Hippocampal formation (tissue), 2 donors: ENCODE results near the gene CNGA1.
"Not testable (repeated sequence)": the region's sequence is repeated elsewhere in the genome, so short reads cannot be mapped to it uniquely, and the experiment has no call there.

ENCODE experiments used
- DNase-seq, 2 donors: peaks; one replicate each; lab custom pipeline; 2025; lab: John Stamatoyannopoulos, UW

The CNGA1 gene

GRCh38 chr4:48030470-48030869 lies 14.0 kb upstream of the CNGA1 start:
- no peak for DNase-seq

GRCh38 chr4:48028696-48029095 lies 12.2 kb upstream of the CNGA1 start:
- DNase-seq = no peak

- no peak for DNase-seq
These were observed 11.2 kb upstream of the CNGA1 start for GRCh38 chr4:48027653-48028052.

GRCh38 chr4:48025005-48025404 lies 8.5 kb upstream of the CNGA1 start:
- no peak for DNase-seq

GRCh38 chr4:48024522-48024921 lies 8.0 kb upstream of the CNGA1 start:
- no peak for DNase-seq

- no peak for DNase-seq
These were observed 5.8 kb upstream of the CNGA1 start for GRCh38 chr4:48022192-48022799.

- DNase-seq = no peak
These were observed 4.6 kb upstream of the CNGA1 start for GRCh38 chr4:48021100-48021499.

GRCh38 chr4:48018112-48018511 lies 1.6 kb upstream of the CNGA1 start:
- no peak for DNase-seq

- DNase-seq = no peak
These were observed 659 bp upstream of the CNGA1 start for GRCh38 chr4:48017108-48017571.

- DNase-seq = no peak
These were observed 803 bp downstream of the CNGA1 start for GRCh38 chr4:48015678-48016077.

GRCh38 chr4:48015216-48015615 lies 1.3 kb downstream of the CNGA1 start:
- DNase-seq = no peak

- no peak for DNase-seq
These were observed 3.7 kb downstream of the CNGA1 start for GRCh38 chr4:48012824-48013223.

GRCh38 chr4:48011722-48012121 lies 4.8 kb downstream of the CNGA1 start:
- no peak for DNase-seq

GRCh38 chr4:48010906-48011305 lies 5.6 kb downstream of the CNGA1 start:
- not testable (repeated sequence) for DNase-seq

GRCh38 chr4:48008021-48008596 lies 8.4 kb downstream of the CNGA1 start:
- no peak for DNase-seq

GRCh38 chr4:48005781-48006180 lies 10.7 kb downstream of the CNGA1 start:
- DNase-seq = no peak

- DNase-seq = not testable (repeated sequence)
These were observed 12.9 kb downstream of the CNGA1 start for GRCh38 chr4:48003568-48003967.

- DNase-seq = no peak
These were observed 14.2 kb downstream of the CNGA1 start for GRCh38 chr4:48002267-48002666.

GRCh38 chr4:47996021-47996420 lies 20.5 kb downstream of the CNGA1 start:
- DNase-seq = no peak

GRCh38 chr4:47992475-47992874 lies 24.0 kb downstream of the CNGA1 start:
- not testable (repeated sequence) for DNase-seq

- no peak for DNase-seq
These were observed 26.3 kb downstream of the CNGA1 start for GRCh38 chr4:47990145-47990544.

GRCh38 chr4:47974566-47974965 lies 41.9 kb downstream of the CNGA1 start:
- DNase-seq = no peak

GRCh38 chr4:47972721-47973120 lies 43.8 kb downstream of the CNGA1 start:
- no peak for DNase-seq

- peak in 1 of 2 donors; percentile 2 for DNase-seq
These were observed 44.3 kb downstream of the CNGA1 start for GRCh38 chr4:47972181-47972580.
